K562 (cell line): ENCODE measurements around the gene TNK2. TPM values are rescaled to one million over a fixed set of nuclear protein-coding genes. Genes with fewer than 3 reads are reported as not detected.

Source experiments
- ATAC-seq: fragments of 200-7000 bp; cut with Tn5 transposase; 3 replicates; pipeline ENCODE4 v1.9.1; 2020; ENCODE audit warnings: moderate library complexity
- BruUV-seq: library from RNA; stranded (reverse); fragments of 400-500 nt; replicated peaks from 2 replicates; lab custom pipeline; 2021; lab: Mats Ljungman, UMichigan
- CTCF ChIA-PET: fragments of 300-600 bp; formaldehyde crosslinking; extraction: SDS; loops from one replicate; lab custom pipeline; 2021; ENCODE audit warnings: low intra/inter-chr PET ratio; lab: Yijun Ruan, JAX
- POLR2A ChIA-PET: fragments of 300-600, 350-650 bp; sonication (Branson Sonifier 250); formaldehyde crosslinking; extraction: SDS; loops from one replicate; lab custom pipeline; 2021; ENCODE audit warnings: antibody characterized with exemption, inconsistent platforms; lab: Yijun Ruan, JAX
- DNase-seq, 4 experiments: peaks; one replicate each; pipeline versions ENCODE4 v3.0.0 to v3.0.0-alpha.2; 2011 to 2018; ENCODE audit warnings: low spot score in 3 of 4, mixed read lengths in 3 of 4; ENCODE audit errors: extremely low read depth in 1 of 4
- FAIRE-seq: peaks from 2 replicates; lab custom pipeline; 2011; peaks lifted over from hg19 to GRCh38; lab: Jason Lieb, UNC
- H2AFZ ChIP-seq: 2 replicates; pipeline ENCODE4 v1.6.0; 2011; ENCODE audit warnings: low read depth, low read length, control low read depth, inconsistent platforms
- H3K27ac ChIP-seq: fragments of 200-600 bp; 3 replicates; pipeline ENCODE4 v1.8.0; 2011; ENCODE audit warnings: low read depth, mild to moderate bottlenecking, control low read depth, inconsistent platforms, low read length, moderate library complexity, mixed read lengths; ENCODE audit errors: extremely low read depth
- H3K27me3 ChIP-seq, 2 experiments: fragments of 300-600 bp in 1 of 2; 2 replicates in 1 of 2; 3 replicates in 1 of 2; pipeline versions ENCODE4 v1.6.0 to v1.8.0; 2011; ENCODE audit warnings: inconsistent platforms in 2 of 2, low read length in 2 of 2, mild to moderate bottlenecking in 1 of 2, mixed read lengths in 1 of 2, moderate library complexity in 1 of 2; ENCODE audit not compliant: control insufficient read depth in 2 of 2, insufficient read depth in 2 of 2
- H3K36me3 ChIP-seq: fragments of 300-600 bp; 3 replicates; pipeline ENCODE4 v1.8.0; 2011; ENCODE audit warnings: mild to moderate bottlenecking, low read length, inconsistent platforms; ENCODE audit not compliant: control insufficient read depth, insufficient read depth
- H3K4me1 ChIP-seq, 2 experiments: fragments of 200-600 bp in 1 of 2; replicated peaks in 1 of 2; 2 replicates in 1 of 2; 3 replicates in 1 of 2; pipeline versions ENCODE4 v1.5.1 to v1.8.0; 2011; ENCODE audit warnings: inconsistent platforms in 2 of 2, low read length in 2 of 2, mild to moderate bottlenecking in 1 of 2, mixed read lengths in 1 of 2, moderate library complexity in 1 of 2; ENCODE audit not compliant: control insufficient read depth in 2 of 2, insufficient read depth in 2 of 2
- H3K4me2 ChIP-seq: 2 replicates; pipeline ENCODE4 v1.6.1; 2011; ENCODE audit warnings: low read length, control low read depth, inconsistent platforms, mixed read lengths; ENCODE audit not compliant: insufficient read depth
- H3K4me3 ChIP-seq: fragments of 200-600 bp; sonication (generic), shearing (Covaris generic); 2 replicates; pipeline ENCODE4 v1.5.1; 2016; ENCODE audit warnings: control low read depth, inconsistent platforms
- H3K79me2 ChIP-seq: fragments of 200-600 bp; 3 replicates; pipeline ENCODE4 v1.8.0; 2011; ENCODE audit warnings: low read length, inconsistent platforms; ENCODE audit not compliant: control insufficient read depth, insufficient read depth
- H3K9ac ChIP-seq, 2 experiments: 2 replicates each; pipeline versions ENCODE4 v1.6.0 to v1.6.1; 2011; ENCODE audit warnings: low read depth in 2 of 2, low read length in 2 of 2, control low read depth in 1 of 2, inconsistent platforms in 1 of 2, mild to moderate bottlenecking in 1 of 2, mixed read lengths in 1 of 2; ENCODE audit not compliant: insufficient read depth in 1 of 2
- H3K9me1 ChIP-seq: one replicate; pipeline ENCODE4 v1.6.0; 2011; ENCODE audit warnings: inconsistent platforms, mild to moderate bottlenecking, low read length, moderate library complexity; ENCODE audit not compliant: control insufficient read depth, insufficient read depth
- H3K9me3 ChIP-seq: replicated peaks from 2 replicates; pipeline ENCODE4 v1.5.1; 2011; ENCODE audit warnings: low read depth, low read length, inconsistent platforms; ENCODE audit not compliant: control insufficient read depth, insufficient read depth
- H4K20me1 ChIP-seq: replicated peaks from 2 replicates; pipeline ENCODE4 v1.6.1; 2011; ENCODE audit warnings: low read length, inconsistent platforms, mixed read lengths; ENCODE audit not compliant: control insufficient read depth, insufficient read depth
- ZC3H4 ChIP-seq: sonication (generic); formaldehyde crosslinking; IDR thresholded peaks from 2 replicates; pipeline ENCODE4 v1.9.0; 2021; ENCODE audit warnings: missing genetic modification reagents, borderline replicate concordance
- ZNF740 ChIP-seq, 3 experiments: fragments of 200-800 bp in 1 of 3; sonication (Bioruptor generic) in 1 of 3; sonication (generic) in 1 of 3; formaldehyde crosslinking in 1 of 3; IDR thresholded peaks; 2 replicates each; pipeline versions ENCODE4 v1.6.1 to v1.8.0; 2016 to 2022; ENCODE audit warnings: mild to moderate bottlenecking in 2 of 3, missing compliant biosample characterization in 2 of 3, missing genetic modification characterization in 2 of 3, missing genetic modification reagents in 1 of 3
- WGBS: fragments of 100-300 bp; shearing (Covaris generic); methylation state at CpG from one replicate; pipeline ENCODE4 v1.1.6; 2016; ENCODE audit warnings: low coverage, mixed read lengths; ENCODE audit not compliant: insufficient coverage; ENCODE audit errors: missing lambda C conversion rate; 5-methylcytosine and 5-hydroxymethylcytosine counted together
- in situ Hi-C: fragments of 300-500 bp; cut with MboI; formaldehyde crosslinking; loops from 4 replicates; pipeline ENCODE4 v1.15.0; 2018; ENCODE audit warnings: inconsistent platforms, mixed read lengths
- intact Hi-C: fragments of 100-400 bp; cut with micrococcal nuclease; formaldehyde crosslinking; loops from 2 replicates; pipeline ENCODE4 v1.14.2; 2022
- polyA plus RNA-seq, 8 experiments: library from polyadenylated mRNA; depleted of rRNA in 4 of 8; stranded (reverse) in 5 of 8; unstranded in 3 of 8; fragments of >200 nt; fragmentation: Nextera tagmentation in 2 of 8; fragmentation: Illumina TruSeq in 1 of 8; extraction: Ambion mirVana in 2 of 8; extraction: Trizol in 1 of 8; gene quantifications; 2 replicates each; pipeline versions ENCODE4 v1.2.1 to v1.2.3, GENCODE V29; 2011 to 2014; ENCODE audit warnings: inconsistent platforms in 1 of 8, missing spikeins in 1 of 8
- total RNA-seq, 7 experiments: library from RNA; depleted of rRNA in 6 of 7; stranded (reverse); fragments of >200 nt in 6 of 7; fragmentation: Illumina TruSeq in 2 of 7; extraction: Trizol in 2 of 7; gene quantifications; 2 replicates each; pipeline versions ENCODE4 v1.2.1 to v1.2.3, GENCODE V29; 2011 to 2021; ENCODE audit warnings: low replicate concordance in 1 of 7

TNK2 gene
- total and polyA plus RNA-seq, 9 of the 15 experiments (the other 6 are each of a cell fraction or from before 2014, with no cell fraction given) = 0.03 to 33.8 (median 6.5) TPM

DNA sequence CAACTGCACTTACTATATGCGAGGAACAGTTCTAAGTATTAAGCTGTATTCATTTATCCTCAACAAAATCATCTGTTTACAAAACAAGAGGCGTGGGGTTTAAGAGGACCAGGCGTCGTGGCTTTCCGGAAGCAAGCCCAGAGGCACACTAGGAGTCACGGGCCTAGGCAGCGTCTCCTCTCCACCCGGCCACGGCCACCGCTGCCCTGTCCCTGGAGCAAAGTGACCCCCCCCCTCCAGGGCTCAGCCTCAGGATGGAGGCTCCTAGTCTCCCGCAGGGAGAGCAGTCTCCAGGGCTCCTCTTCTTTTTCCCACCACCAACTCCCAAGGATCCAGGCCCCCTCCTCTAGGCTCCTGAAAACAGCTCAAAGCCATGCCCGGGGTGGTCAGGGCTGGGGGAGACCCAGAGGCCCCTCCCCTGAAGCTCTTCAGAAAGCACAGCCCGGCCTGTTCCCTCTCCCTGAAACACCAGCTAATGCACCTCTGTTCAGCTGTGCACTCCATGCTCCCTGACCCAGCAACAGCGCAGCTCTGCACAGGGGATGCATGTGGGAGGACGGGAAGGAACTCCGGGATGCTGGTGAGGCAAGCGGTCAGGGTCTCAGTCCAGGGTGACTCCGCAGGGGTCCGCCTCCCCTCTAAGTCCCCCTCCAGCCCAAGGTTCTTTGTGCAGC is 16.8 kb downstream of the TNK2 start:
- in situ Hi-C loops = loop anchor here (5.0 to 25.0 kb wide), 2 partner anchors 34 to 621 kb away; partner anchors contain the start of genes RNF168 and SMCO1
- Histone ChIP-seq H4K20me1 (peaks cover 3% of the 10 kb centered on the region; the same call in 1 of the 2 replicates), H2AFZ (no peak overlapping the region), H3K4me2 (no peak overlapping the region), H3K79me2 (peaks cover 5% of the 10 kb centered on the region; the same call in 1 of the 3 replicates), H3K9ac (0 out of 4 replicates have a peak overlapping the region, but pooled peaks of 1 of the 2 experiments have one; percentile 54)
- no TSS peak for BruUV-seq
- CTCF ChIA-PET = interaction anchor here (1.0 kb wide), 1 partner anchor 15 kb away, joined by 3 read pairs; no protein-coding TSS in a partner anchor
- TF ChIP-seq ZC3H4 (no peak), ZNF740 (CRISPR knock-in tag; IDR thresholded peaks at IDR 0.05) (peak; percentile 28; the same call in 1 of the 2 replicates), ZNF740 (tag; IDR thresholded peaks at IDR 0.05) (no peak)
- TF ChIP-seq, all 486 proteins: peak for 1
- Histone ChIP-seq H3K36me3 (peaks cover 4% of the 10 kb centered on the region; the same call in 1 of the 3 replicates), H3K27ac (no peak overlapping the region), H3K4me3 (no peak overlapping the region), H3K9me3 (0 out of 2 replicates have a peak, but pooled peaks cover 1% of the 10 kb centered on the region), H3K9me1 (peaks cover 4% of the 10 kb centered on the region), H3K27me3 (no peaks in the 10 kb centered on the region), H3K4me1 (peaks cover 19 to 75% of the 10 kb centered on the region in 2 experiments)
- no peak for DNase-seq
- 80% methylated on average over 19 of the region's 19 CpGs for WGBS
- POLR2A ChIA-PET = interaction anchor here (0.5 to 2.3 kb wide), 2 partner anchors 15 to 20 kb away, joined by 4 to 10 read pairs; no protein-coding TSS in a partner anchor
- no peak for FAIRE-seq
- no peak for ATAC-seq
- intact Hi-C loops = no loop called here
